Bronchial epithelial cell (primary cell): Measurements from ENCODE around the gene DEF6. TPM values are rescaled to one million over a fixed set of nuclear protein-coding genes. Genes with fewer than 3 reads are reported as not detected.

ENCODE experiments used
- DNase-seq: peaks from one replicate; pipeline ENCODE4 v3.0.0-alpha.2; 2010; ENCODE audit warnings: low read depth
- FAIRE-seq: peaks from 2 replicates; lab custom pipeline; 2011; peaks lifted over from hg19 to GRCh38; lab: Jason Lieb, UNC
- H3K27me3 ChIP-seq: 2 replicates; pipeline ENCODE4 v1.5.1; 2011; ENCODE audit warnings: low read length; ENCODE audit not compliant: control insufficient read depth, insufficient read depth
- H3K36me3 ChIP-seq: 2 replicates; pipeline ENCODE4 v1.5.1; 2011; ENCODE audit warnings: low read length; ENCODE audit not compliant: control insufficient read depth, insufficient read depth
- H3K4me3 ChIP-seq: 2 replicates; pipeline ENCODE4 v1.5.1; 2011; ENCODE audit warnings: mild to moderate bottlenecking, low read depth, low read length, control low read depth
- CTCF ChIP-seq: IDR thresholded peaks from 2 replicates; pipeline ENCODE4 v1.5.1; 2011; ENCODE audit warnings: mild to moderate bottlenecking, moderate library complexity, low read length, control low read depth, inconsistent platforms; ENCODE audit not compliant: insufficient read depth, severe bottlenecking
- total RNA-seq: library from RNA; depleted of rRNA; stranded (reverse); fragments of >200 nt; gene quantifications from 2 replicates; pipeline ENCODE4 v1.2.1, GENCODE V29; 2014

Gene DEF6
- total RNA-seq, 1 donor from 2014 or later, result 25.0 TPM

GRCh38 chr6:35317483-35318195 is 20.0 kb downstream of the DEF6 start:
- peak overlapping the region; percentile 39 for H3K4me3 ChIP-seq
- FAIRE-seq, result no peak
- TF ChIP-seq CTCF, result no peak

GRCh38 chr6:35318196-35319171 is 20.9 kb downstream of the DEF6 start:
- FAIRE-seq, result no peak

More at GRCh38 chr6:35317483-35318195, 20.0 kb downstream of the DEF6 start:
- H3K36me3 ChIP-seq, result peaks cover 24% of the 10 kb centered on the region
- DNase-seq, result no peak
- no peaks in the 10 kb centered on the region for H3K27me3 ChIP-seq

GRCh38 chr6:35319346-35320030 is 21.9 kb downstream of the DEF6 start:
- no peak for TF ChIP-seq CTCF
- no peaks in the 10 kb centered on the region for H3K27me3 ChIP-seq
- peaks cover 25% of the 10 kb centered on the region for H3K36me3 ChIP-seq
- no peak for DNase-seq
- FAIRE-seq, result no peak
- no peak overlapping the region for H3K4me3 ChIP-seq

More at GRCh38 chr6:35318196-35319171, 20.9 kb downstream of the DEF6 start:
- peak; percentile 50 for DNase-seq
- TF ChIP-seq CTCF, result no peak
- Histone ChIP-seq H3K36me3 (peaks cover 25% of the 10 kb centered on the region), H3K27me3 (no peaks in the 10 kb centered on the region), H3K4me3 (peak overlapping the region; percentile 39)

- FAIRE-seq, result no peak
- no peak for TF ChIP-seq CTCF
- H3K36me3 ChIP-seq, result peaks cover 25% of the 10 kb centered on the region
Measured at GRCh38 chr6:35320031-35320410, 22.4 kb downstream of the DEF6 start.

GRCh38 chr6:35321091-35321490 is 23.5 kb downstream of the DEF6 start:
- Histone ChIP-seq H3K4me3 (no peak overlapping the region), H3K36me3 (peaks cover 25% of the 10 kb centered on the region), H3K27me3 (no peaks in the 10 kb centered on the region)
- no peak for DNase-seq
- TF ChIP-seq CTCF, result no peak
- no peak for FAIRE-seq

More at GRCh38 chr6:35320031-35320410, 22.4 kb downstream of the DEF6 start:
- no peaks in the 10 kb centered on the region for H3K27me3 ChIP-seq
- no peak for DNase-seq
- H3K4me3 ChIP-seq, result no peak overlapping the region
